Lung (tissue), 12 donors: ENCODE results near the gene UBE2G2. TPM values are rescaled to one million over a fixed set of nuclear protein-coding genes. Genes with fewer than 3 reads are reported as not detected.

Experiments
- ATAC-seq: fragments of 200-7000 bp; cut with Tn5 transposase; one replicate; pipeline ENCODE4 v1.9.1; 2020; ENCODE audit warnings: moderate number of reproducible peaks; ENCODE audit not compliant: insufficient read depth, low FRiP score
- DNase-seq, 3 donors: peaks; one replicate each; pipeline ENCODE4 v3.0.0-alpha.2; 2013 to 2017
- H3K27ac ChIP-seq, 2 donors: one replicate each; pipeline ENCODE4 v1.5.1; 2013; ENCODE audit warnings: mild to moderate bottlenecking in 2 of 2, moderate library complexity in 2 of 2, control low read depth in 1 of 2, inconsistent platforms in 1 of 2, low read depth in 1 of 2, low read length in 1 of 2
- H3K27me3 ChIP-seq, 3 donors: one replicate each; pipeline ENCODE4 v1.5.1; 2013; ENCODE audit warnings: low read length in 2 of 3; ENCODE audit not compliant: control insufficient read depth in 3 of 3, insufficient read depth in 3 of 3
- H3K36me3 ChIP-seq, 4 donors: one replicate each; pipeline ENCODE4 v1.5.1; 2013; ENCODE audit warnings: low read length in 4 of 4, mild to moderate bottlenecking in 1 of 4, moderate library complexity in 1 of 4; ENCODE audit not compliant: control insufficient read depth in 4 of 4, insufficient read depth in 4 of 4
- H3K4me1 ChIP-seq, 5 donors: one replicate each; pipeline ENCODE4 v1.5.1; 2013; ENCODE audit warnings: low read length in 5 of 5, mild to moderate bottlenecking in 2 of 5, moderate library complexity in 1 of 5; ENCODE audit not compliant: control insufficient read depth in 5 of 5, insufficient read depth in 5 of 5
- H3K4me3 ChIP-seq: one replicate; pipeline ENCODE4 v1.5.1; 2013; ENCODE audit warnings: mild to moderate bottlenecking, control low read depth, moderate library complexity
- H3K9ac ChIP-seq, 2 donors: one replicate each; pipeline ENCODE4 v1.5.1; 2013; ENCODE audit warnings: low read length in 2 of 2, control low read depth in 1 of 2; ENCODE audit not compliant: insufficient read depth in 1 of 2
- H3K9me3 ChIP-seq, 4 donors: one replicate each; pipeline ENCODE4 v1.5.1; 2013; ENCODE audit warnings: low read length in 3 of 4, mild to moderate bottlenecking in 1 of 4, moderate library complexity in 1 of 4; ENCODE audit not compliant: control insufficient read depth in 4 of 4, insufficient read depth in 3 of 4
- WGBS, 2 donors: extraction: QIAGEN DNeasy Blood & Tissue Kit; methylation state at CpG; one replicate each; pipeline ENCODE4 v1.1.7; 2013; 5-methylcytosine and 5-hydroxymethylcytosine counted together
- polyA plus RNA-seq, 2 donors: library from polyadenylated mRNA; stranded (reverse); fragments of 200-250 nt; gene quantifications; one replicate each; pipeline ENCODE4 v1.2.1, GENCODE V29; 2013
- total RNA-seq, 2 donors: library from RNA; depleted of rRNA in 1 of 2; stranded (reverse); fragments of >200 nt in 1 of 2; gene quantifications; one replicate each; pipeline ENCODE4 v1.2.1, GENCODE V29; 2014 to 2021
- TF ChIP-seq, protein P1 (sequence below): IDR thresholded peaks from 2 replicates; pipeline ENCODE4 v1.5.1; 2012; ENCODE audit warnings: mild to moderate bottlenecking; ENCODE audit errors: control extremely low read depth, extremely low read depth
- donor health status: control.
- donor health status: control.
- donor health status: Bipolar disorder and iron deficiency.
- donor health status: healthy.
- donor health status: DM: yes; HTN: yes; CAD: no.

UBE2G2 gene
- total and polyA plus RNA-seq, 4 donors, result 35.6 to 93.2 (median 67.5) TPM

DNA sequence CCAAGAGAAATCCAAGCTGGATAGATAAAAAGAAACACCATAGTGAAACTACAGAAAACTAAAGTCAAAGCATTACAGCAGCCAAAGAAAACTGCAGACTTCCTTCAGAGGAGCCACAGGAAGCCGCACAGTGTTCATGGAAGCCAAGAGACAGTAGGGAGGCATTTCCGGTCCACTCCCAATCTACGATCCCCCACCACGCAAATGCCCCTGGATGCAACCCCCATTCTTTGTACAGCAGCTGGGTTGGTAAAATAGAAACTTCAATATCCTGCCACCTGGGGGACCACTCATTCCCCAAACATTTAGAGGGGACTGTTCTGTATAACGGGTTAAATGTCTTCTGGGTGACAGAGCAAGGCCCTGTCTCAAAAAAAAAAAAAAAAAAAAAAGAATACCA, 46.4 kb downstream of the UBE2G2 start:
- peaks cover 0 to 15% (median 0%) of the 10 kb centered on the region in 5 donors for H3K4me1 ChIP-seq
- no peak for ATAC-seq
- H3K9me3 ChIP-seq, result peaks cover 0 to 6% (median 1%) of the 10 kb centered on the region in 4 donors
- no peak overlapping the region for H3K27ac ChIP-seq
- H3K9ac ChIP-seq, result no peak overlapping the region
- no peaks in the 10 kb centered on the region for H3K36me3 ChIP-seq
- peaks cover 0 to 4% (median 0%) of the 10 kb centered on the region in 3 donors for H3K27me3 ChIP-seq
- TF ChIP-seq, protein P1, sequence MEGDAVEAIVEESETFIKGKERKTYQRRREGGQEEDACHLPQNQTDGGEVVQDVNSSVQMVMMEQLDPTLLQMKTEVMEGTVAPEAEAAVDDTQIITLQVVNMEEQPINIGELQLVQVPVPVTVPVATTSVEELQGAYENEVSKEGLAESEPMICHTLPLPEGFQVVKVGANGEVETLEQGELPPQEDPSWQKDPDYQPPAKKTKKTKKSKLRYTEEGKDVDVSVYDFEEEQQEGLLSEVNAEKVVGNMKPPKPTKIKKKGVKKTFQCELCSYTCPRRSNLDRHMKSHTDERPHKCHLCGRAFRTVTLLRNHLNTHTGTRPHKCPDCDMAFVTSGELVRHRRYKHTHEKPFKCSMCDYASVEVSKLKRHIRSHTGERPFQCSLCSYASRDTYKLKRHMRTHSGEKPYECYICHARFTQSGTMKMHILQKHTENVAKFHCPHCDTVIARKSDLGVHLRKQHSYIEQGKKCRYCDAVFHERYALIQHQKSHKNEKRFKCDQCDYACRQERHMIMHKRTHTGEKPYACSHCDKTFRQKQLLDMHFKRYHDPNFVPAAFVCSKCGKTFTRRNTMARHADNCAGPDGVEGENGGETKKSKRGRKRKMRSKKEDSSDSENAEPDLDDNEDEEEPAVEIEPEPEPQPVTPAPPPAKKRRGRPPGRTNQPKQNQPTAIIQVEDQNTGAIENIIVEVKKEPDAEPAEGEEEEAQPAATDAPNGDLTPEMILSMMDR, result no peak
- H3K4me3 ChIP-seq, result no peak overlapping the region
- no peak for DNase-seq
- WGBS, 2 donors, result 61 to 65% methylated on average over 5 of the region's 5 CpGs

DNA sequence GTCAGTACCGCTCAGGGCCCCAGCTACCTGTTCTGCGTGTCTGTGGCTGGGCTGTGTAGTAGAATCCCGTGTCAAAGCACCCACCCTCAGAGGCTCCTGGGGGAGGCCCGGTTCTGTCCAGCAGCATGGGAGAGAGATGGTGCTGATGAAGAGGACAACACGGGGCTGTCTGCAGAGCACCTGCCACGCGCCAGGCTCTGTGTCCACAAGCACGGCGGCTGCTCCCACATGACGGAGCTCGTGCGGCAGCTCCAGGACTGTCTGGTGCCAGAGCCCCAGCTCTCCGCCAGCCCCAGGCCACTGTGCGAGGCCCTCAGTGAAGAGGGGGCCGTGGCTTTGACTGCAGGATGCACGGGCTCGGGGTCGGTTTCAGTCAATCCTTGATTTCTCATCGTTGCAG, 48.3 kb downstream of the UBE2G2 start:
- Histone ChIP-seq H3K4me1 (peaks cover 0 to 7% (median 0%) of the 10 kb centered on the region in 5 donors), H3K9ac (no peak overlapping the region), H3K27ac (no peak overlapping the region), H3K4me3 (no peak overlapping the region), H3K9me3 (peaks cover 0 to 6% (median 1%) of the 10 kb centered on the region in 4 donors), H3K27me3 (peaks cover 0 to 4% (median 0%) of the 10 kb centered on the region in 3 donors), H3K36me3 (no peaks in the 10 kb centered on the region)
- ATAC-seq (no peak), DNase-seq (no peak)
- TF ChIP-seq, protein P1, result no peak
- 85 to 90% methylated on average over 19 of the region's 19 CpGs for WGBS, 2 donors

DNA sequence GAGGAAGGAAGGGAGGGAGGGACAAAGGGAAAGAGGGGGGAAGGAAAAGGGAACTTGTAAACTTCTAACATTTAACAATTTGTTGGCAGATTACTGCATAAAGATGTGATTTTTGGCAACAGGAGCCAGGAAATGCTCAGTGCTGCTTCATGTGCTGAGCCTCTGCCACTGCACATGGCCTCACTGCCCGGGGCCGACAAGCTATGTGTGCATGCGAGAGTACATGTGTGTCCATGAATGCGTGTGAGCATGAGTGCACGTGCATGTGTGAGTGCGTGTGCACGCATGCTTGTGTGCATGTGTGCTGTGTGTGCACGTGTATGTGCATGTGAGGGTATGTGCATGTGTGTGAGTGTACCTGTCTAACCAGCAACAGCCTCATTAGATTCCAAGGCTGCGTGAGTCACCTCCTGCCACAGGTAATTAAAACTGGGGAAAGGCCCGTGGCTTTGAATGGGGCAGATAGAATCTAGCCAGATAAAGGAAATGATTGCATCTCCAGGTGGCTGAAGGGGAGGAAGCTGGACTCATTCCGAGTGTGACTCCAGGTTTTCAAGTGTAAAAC, 48.9 kb downstream of the UBE2G2 start:
- peaks cover 0 to 2% (median under 1%) of the 10 kb centered on the region in 4 donors for H3K9me3 ChIP-seq
- peak in 2 of 3 donors; percentile 42 to 62 for DNase-seq
- no peak for ATAC-seq
- H3K27ac ChIP-seq, result no peak overlapping the region
- H3K9ac ChIP-seq, result no peak overlapping the region
- WGBS, 2 donors, result 76 to 78% methylated on average over 11 of the region's 11 CpGs
- peaks cover 0 to 4% (median 0%) of the 10 kb centered on the region in 3 donors for H3K27me3 ChIP-seq
- H3K4me1 ChIP-seq, result peaks cover 0 to 6% (median 0%) of the 10 kb centered on the region in 5 donors
- TF ChIP-seq, protein P1, result no peak
- no peaks in the 10 kb centered on the region for H3K36me3 ChIP-seq
- no peak overlapping the region for H3K4me3 ChIP-seq
